NCI-H1930 (cell line): ENCODE results near the gene FBXW7.
A peak's percentile ranks its signal among the peaks of the same experiment; 100 is the strongest.
"Not testable (repeated sequence)": the region's sequence is repeated elsewhere in the genome, so short reads cannot be mapped to it uniquely, and the experiment has no call there.

Experiments
- DNase-seq, 2 experiments: peaks; one replicate each; lab custom pipeline; 2025; lab: John Stamatoyannopoulos, UW

Gene FBXW7

GRCh38 chr4:152535903-152536544 lies at the start of gene FBXW7:
Gene FBXW7, minus strand, starts transcription at chr4:152536092. Its CDS starts 124,289 bp downstream, at chr4:152411803.
- peak; percentile 95 to 96 for DNase-seq

GRCh38 chr4:152585023-152585441 lies 49.1 kb upstream of the FBXW7 start:
- DNase-seq: no peak

- DNase-seq: no peak
These were observed 45.8 kb upstream of the FBXW7 start for GRCh38 chr4:152581536-152582160.

- no peak for DNase-seq
These were observed 44.0 kb upstream of the FBXW7 start for GRCh38 chr4:152579916-152580315.

GRCh38 chr4:152579107-152579764 lies 43.3 kb upstream of the FBXW7 start:
- DNase-seq: no peak

- no peak for DNase-seq
These were observed 42.8 kb upstream of the FBXW7 start for GRCh38 chr4:152578670-152579069.

GRCh38 chr4:152577708-152578396 lies 42.0 kb upstream of the FBXW7 start:
- no peak for DNase-seq

- DNase-seq: no peak
These were observed 39.6 kb upstream of the FBXW7 start for GRCh38 chr4:152575533-152575932.

GRCh38 chr4:152573861-152574260 lies 38.0 kb upstream of the FBXW7 start:
- DNase-seq: no peak

GRCh38 chr4:152572417-152573086 lies 36.7 kb upstream of the FBXW7 start:
- no peak for DNase-seq

GRCh38 chr4:152571770-152572169 lies 35.9 kb upstream of the FBXW7 start:
- DNase-seq: no peak

GRCh38 chr4:152571296-152571695 lies 35.4 kb upstream of the FBXW7 start:
- DNase-seq: no peak

- no peak for DNase-seq
These were observed 29.4 kb upstream of the FBXW7 start for GRCh38 chr4:152565333-152565732.

GRCh38 chr4:152564336-152564735 lies 28.4 kb upstream of the FBXW7 start:
- DNase-seq: no peak

- no peak for DNase-seq
These were observed 27.3 kb upstream of the FBXW7 start for GRCh38 chr4:152563209-152563608.

- DNase-seq: no peak
These were observed 23.7 kb upstream of the FBXW7 start for GRCh38 chr4:152559641-152560040.

- no peak for DNase-seq
These were observed 22.5 kb upstream of the FBXW7 start for GRCh38 chr4:152558396-152558795.

GRCh38 chr4:152556834-152557233 lies 20.9 kb upstream of the FBXW7 start:
- DNase-seq: no peak

- no peak for DNase-seq
These were observed 20.4 kb upstream of the FBXW7 start for GRCh38 chr4:152556283-152556682.

GRCh38 chr4:152554742-152555141 lies 18.9 kb upstream of the FBXW7 start:
- no peak for DNase-seq

GRCh38 chr4:152550687-152551086 lies 14.8 kb upstream of the FBXW7 start:
- DNase-seq: not testable (repeated sequence)

- no peak for DNase-seq
These were observed 9.2 kb upstream of the FBXW7 start for GRCh38 chr4:152545088-152545487.
